Right cardiac atrium (tissue), 5 donors: Measurements from ENCODE around the gene FLOT1. TPM values are rescaled to one million over a fixed set of nuclear protein-coding genes. Genes with fewer than 3 reads are reported as not detected.
A peak's percentile ranks its signal among the peaks of the same experiment; 100 is the strongest.
"Not testable (repeated sequence)": the region's sequence is repeated elsewhere in the genome, so short reads cannot be mapped to it uniquely, and the experiment has no call there.

Experiments
- ATAC-seq, 2 donors: fragments of 200-7000 bp; cut with Tn5 transposase; one replicate each; pipeline versions ENCODE4 v1.8.0 to v1.9.1; 2020; ENCODE audit warnings: moderate library complexity in 2 of 2, mild to moderate bottlenecking in 1 of 2
- DNase-seq, 3 donors: peaks; one replicate each; pipeline ENCODE4 v3.0.0-alpha.2; 2020
- H3K27ac ChIP-seq: one replicate; pipeline ENCODE4 v1.5.1; 2013; ENCODE audit warnings: mild to moderate bottlenecking, low read length, control low read depth, moderate library complexity
- H3K27me3 ChIP-seq: one replicate; pipeline ENCODE4 v1.6.1; 2013; ENCODE audit not compliant: control insufficient read depth, insufficient read depth
- H3K4me1 ChIP-seq: one replicate; pipeline ENCODE4 v1.6.1; 2013; ENCODE audit warnings: low read length; ENCODE audit not compliant: control insufficient read depth, insufficient read depth
- H3K4me3 ChIP-seq: one replicate; pipeline ENCODE4 v1.5.1; 2013; ENCODE audit warnings: low read length, control low read depth
- H3K9me3 ChIP-seq: one replicate; pipeline ENCODE4 v1.6.1; 2013; ENCODE audit warnings: low read length; ENCODE audit not compliant: control insufficient read depth
- whole genome bisulfite sequencing: extraction: QIAGEN DNeasy Blood & Tissue Kit; methylation state at CpG from one replicate; pipeline ENCODE4 v1.1.7; 2013; 5-methylcytosine and 5-hydroxymethylcytosine counted together
- intact Hi-C, 4 donors: fragments of 100-400 bp; cut with DNase I; formaldehyde crosslinking; loops; one replicate each; pipeline versions ENCODE4 v1.11.0 to v1.14.0; 2022 to 2023
- polyA plus RNA-seq: library from polyadenylated mRNA; stranded (reverse); fragments of 200-250 nt; gene quantifications from one replicate; pipeline ENCODE4 v1.2.3, GENCODE V29; 2013
- total RNA-seq, 4 donors: library from RNA; stranded (reverse); fragmentation: NEBNext Ultra II Directional; extraction: Animal tissue kit (Norgen Biotek cat#: 25700); gene quantifications; one replicate each; pipeline ENCODE4 v1.2.1, GENCODE V29; 2021
- donor health status: healthy with polysubstance abuse.
- donor health status: DM: no; HTN: yes; CAD: no.
- donor health status: DM: no; HTN: no; CAD: no.
- donor health status: DM: no; HTN: yes; CAD: no; lungs with severe emphysema.
- donor health status: DM: yes; HTN: yes; CAD: no.

FLOT1 gene
- total and polyA plus RNA-seq, 5 donors = 180 to 264 (median 204) TPM

DNA sequence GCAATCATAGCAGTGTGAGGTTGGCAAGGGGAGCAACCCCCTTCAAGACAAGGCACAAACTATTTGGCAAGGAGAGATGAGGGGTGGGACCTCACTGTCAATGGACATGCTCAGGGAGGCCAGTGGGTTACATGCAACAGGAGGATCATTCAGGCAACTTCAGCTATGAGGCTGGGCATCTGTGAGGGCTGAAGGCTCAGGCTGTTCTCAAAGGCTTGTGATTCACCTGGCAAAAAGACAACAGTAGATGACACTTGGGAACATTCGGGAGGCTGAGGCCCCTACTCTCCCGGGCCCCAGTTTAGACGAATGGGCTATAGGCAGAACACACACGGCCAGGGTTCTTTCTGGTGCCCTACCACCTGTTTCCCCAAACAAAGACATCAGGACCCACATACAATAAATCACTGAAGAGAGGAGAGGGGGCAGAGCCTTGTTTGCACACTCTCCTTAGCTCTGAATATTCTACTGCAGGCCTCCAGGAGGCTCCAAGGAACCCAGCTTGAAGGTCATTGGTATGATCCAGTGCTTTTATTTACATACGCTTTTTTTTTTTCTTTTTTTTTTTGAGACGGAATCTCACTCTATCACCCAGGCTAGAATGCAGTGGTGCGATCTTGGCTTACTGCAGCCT, 14.4 kb downstream of the FLOT1 start:
- no peaks in the 10 kb centered on the region for H3K9me3 ChIP-seq
- H3K4me3 ChIP-seq = no peak overlapping the region
- ATAC-seq (no peak), DNase-seq (no peak)
- H3K27ac ChIP-seq = peak overlapping the region; percentile 30
- no peaks in the 10 kb centered on the region for H3K27me3 ChIP-seq
- no peaks in the 10 kb centered on the region for H3K4me1 ChIP-seq
- intact Hi-C loops = no loop called here
- 49% methylated on average over 7 of the region's 7 CpGs for WGBS

DNA sequence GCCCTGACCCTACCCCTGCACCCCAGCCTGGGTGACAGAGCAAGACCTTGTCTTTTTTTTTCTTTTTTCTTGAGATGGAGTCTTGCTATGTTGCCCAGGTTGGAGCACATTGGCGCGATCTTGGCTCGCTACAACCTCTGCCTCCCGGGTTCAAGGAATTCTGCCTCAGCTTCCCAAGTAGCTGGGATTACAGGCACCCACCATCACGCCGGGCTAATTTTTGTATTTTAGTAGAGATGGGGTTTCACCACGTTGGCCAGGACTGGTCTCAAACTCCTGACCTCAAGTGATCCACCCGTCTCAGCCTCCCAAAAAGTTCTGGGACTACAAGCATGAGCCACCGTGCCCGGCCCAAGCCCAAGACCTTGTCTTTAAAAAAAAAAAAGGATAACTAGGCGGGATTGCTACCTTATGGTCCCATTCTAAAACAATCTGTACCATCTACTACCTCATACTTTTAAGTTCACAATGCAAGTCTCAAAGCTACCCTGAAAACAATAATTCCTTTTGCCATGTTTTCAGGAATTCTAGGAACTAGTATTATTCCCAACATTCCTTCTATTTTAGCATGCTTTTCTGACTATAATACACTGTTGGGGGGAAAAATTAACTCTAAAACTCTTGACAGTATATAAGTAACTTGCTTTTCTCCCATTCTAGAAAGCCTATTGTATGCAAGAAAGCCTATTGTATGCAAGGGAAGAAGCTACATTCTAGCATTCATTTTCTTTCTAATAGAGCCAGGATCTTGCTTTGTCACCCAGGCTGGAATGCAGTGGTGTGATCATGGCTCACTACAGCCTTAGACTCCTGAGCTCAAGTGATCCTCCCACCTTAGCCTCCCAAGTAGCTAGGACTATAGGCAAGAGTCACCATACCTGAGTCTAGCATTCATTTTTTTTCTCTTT, 15.7 kb downstream of the FLOT1 start:
- Histone ChIP-seq H3K4me3 (no peak overlapping the region), H3K27me3 (no peaks in the 10 kb centered on the region), H3K27ac (no peak overlapping the region), H3K9me3 (no peaks in the 10 kb centered on the region), H3K4me1 (peaks cover 2% of the 10 kb centered on the region)
- intact Hi-C loops = no loop called here
- no peak for ATAC-seq
- WGBS = 88% methylated on average over 11 of the region's 11 CpGs
- DNase-seq = no peak

DNA sequence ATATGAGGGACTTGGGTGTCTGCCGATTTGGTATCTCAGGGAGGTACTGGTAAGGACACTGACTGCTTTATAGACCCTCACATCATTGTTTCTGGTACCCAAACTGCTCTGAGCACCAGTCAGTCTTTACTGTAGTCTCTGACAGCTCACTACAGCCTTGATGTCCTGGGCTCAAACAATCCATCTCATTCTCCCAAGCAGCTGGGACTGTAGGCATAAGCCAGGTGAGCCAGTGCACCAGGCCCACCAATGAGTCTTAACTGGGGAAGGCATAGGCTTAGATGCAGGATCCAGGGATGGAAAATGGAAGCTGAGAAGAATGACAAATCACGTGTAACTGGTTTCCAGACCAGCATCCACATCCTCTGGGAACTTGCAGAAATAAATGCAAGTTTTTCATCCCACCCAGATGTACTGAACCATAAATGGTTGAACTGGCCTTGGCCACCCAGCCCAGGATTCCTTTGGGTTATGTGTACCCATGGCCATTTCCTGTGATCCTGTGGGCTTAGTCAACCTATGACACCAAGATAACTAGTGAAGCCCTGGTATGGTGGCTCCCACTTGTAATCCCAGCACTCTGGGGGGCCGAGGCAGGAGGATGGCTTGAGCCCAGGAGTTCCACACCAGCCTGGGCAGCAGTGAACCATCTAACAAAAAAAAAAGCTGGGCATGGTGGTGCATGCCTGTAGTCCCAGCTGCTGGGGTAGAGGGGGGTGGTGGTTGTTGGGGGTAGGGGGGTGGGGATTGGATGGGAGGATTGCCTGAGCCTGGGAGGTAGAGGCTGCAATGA, 16.6 kb downstream of the FLOT1 start:
- WGBS = 52% methylated on average over 3 of the region's 3 CpGs
- ATAC-seq (no peak), DNase-seq (no peak)
- Histone ChIP-seq H3K9me3 (no peaks in the 10 kb centered on the region), H3K4me3 (no peak overlapping the region), H3K27ac (no peak overlapping the region), H3K27me3 (no peaks in the 10 kb centered on the region), H3K4me1 (peaks cover 3% of the 10 kb centered on the region)
- intact Hi-C loops = no loop called here

DNA sequence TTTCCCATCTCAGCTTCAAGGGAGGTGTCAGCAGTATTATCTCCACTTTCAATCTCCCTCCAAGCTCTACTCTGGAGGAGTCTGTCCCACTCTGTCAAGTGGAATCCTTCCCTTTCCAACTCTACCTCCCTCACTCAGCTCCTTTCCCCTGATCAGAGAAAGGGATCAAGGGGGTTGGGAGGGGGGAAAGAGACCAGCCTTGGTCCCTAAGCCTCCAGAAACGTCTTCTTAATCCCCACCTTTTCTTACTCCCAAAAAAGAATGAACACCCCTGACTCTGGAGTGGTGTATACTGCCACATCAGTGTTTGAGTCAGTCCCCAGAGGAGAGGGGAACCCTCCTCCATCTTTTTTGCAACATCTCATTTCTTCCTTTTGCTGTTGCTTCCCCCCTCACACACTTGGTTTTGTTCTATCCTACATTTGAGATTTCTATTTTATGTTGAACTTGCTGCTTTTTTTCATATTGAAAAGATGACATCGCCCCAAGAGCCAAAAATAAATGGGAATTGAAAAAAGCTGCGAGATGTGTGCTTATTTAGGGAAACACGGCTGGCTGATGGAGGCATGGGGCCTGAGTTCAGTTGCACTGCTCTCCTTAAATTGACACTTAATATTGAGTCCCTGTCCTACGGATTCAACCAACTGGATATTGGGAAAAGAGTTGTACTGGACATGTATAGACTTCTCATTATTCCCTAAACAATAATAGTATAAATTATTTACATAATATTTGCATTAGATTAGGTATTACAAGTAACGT, 17.4 kb downstream of the FLOT1 start:
- H3K9me3 ChIP-seq = no peaks in the 10 kb centered on the region
- ATAC-seq (no peak), DNase-seq (no peak)
- 29% methylated on average over 6 of the region's 6 CpGs for whole genome bisulfite sequencing
- H3K4me1 ChIP-seq = peaks cover 3% of the 10 kb centered on the region
- no peak overlapping the region for H3K4me3 ChIP-seq
- no peaks in the 10 kb centered on the region for H3K27me3 ChIP-seq
- intact Hi-C loops = no loop called here
- no peak overlapping the region for H3K27ac ChIP-seq

DNA sequence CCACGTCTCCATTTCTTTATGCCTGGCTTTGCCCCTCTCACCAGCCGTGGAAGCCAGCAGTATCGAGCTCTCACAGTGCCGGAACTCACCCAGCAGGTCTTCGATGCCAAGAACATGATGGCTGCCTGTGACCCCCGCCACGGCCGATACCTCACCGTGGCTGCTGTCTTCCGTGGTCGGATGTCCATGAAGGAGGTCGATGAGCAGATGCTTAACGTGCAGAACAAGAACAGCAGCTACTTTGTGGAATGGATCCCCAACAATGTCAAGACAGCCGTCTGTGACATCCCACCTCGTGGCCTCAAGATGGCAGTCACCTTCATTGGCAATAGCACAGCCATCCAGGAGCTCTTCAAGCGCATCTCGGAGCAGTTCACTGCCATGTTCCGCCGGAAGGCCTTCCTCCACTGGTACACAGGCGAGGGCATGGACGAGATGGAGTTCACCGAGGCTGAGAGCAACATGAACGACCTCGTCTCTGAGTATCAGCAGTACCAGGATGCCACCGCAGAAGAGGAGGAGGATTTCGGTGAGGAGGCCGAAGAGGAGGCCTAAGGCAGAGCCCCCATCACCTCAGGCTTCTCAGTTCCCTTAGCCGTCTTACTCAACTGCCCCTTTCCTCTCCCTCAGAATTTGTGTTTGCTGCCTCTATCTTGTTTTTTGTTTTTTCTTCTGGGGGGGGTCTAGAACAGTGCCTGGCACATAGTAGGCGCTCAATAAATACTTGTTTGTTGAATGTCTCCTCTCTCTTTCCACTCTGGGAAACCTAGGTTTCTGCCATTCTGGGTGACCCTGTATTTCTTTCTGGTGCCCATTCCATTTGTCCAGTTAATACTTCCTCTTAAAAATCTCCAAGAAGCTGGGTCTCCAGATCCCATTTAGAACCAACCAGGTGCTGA, 18.4 kb downstream of the FLOT1 start:
- not testable (repeated sequence) for H3K27ac ChIP-seq, H3K4me3 ChIP-seq, H3K27me3 ChIP-seq, H3K9me3 ChIP-seq, H3K4me1 ChIP-seq, ATAC-seq, DNase-seq
- intact Hi-C loops = loop anchor here in 3 of 4 donors (2.0 kb wide), 3 partner anchors 39 to 45 kb away; no protein-coding TSS in a partner anchor
- WGBS = 46% methylated on average over 29 of the region's 29 CpGs

DNA sequence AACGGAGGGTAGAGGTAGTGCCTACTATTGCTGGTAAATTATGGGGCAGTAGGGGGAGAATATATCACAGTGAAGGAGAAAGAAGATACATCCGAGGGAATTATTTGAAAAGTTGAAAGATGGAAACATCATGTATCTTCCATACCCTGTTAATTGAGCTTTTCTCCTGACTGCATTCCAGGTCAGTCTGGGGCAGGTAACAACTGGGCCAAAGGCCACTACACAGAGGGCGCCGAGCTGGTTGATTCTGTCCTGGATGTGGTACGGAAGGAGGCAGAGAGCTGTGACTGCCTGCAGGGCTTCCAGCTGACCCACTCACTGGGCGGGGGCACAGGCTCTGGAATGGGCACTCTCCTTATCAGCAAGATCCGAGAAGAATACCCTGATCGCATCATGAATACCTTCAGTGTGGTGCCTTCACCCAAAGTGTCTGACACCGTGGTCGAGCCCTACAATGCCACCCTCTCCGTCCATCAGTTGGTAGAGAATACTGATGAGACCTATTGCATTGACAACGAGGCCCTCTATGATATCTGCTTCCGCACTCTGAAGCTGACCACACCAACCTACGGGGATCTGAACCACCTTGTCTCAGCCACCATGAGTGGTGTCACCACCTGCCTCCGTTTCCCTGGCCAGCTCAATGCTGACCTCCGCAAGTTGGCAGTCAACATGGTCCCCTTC, 19.2 kb downstream of the FLOT1 start:
- 49% methylated on average over 16 of the region's 16 CpGs for WGBS
- not testable (repeated sequence) for ATAC-seq, DNase-seq, H3K27me3 ChIP-seq, H3K27ac ChIP-seq, H3K4me1 ChIP-seq, H3K9me3 ChIP-seq, H3K4me3 ChIP-seq
- intact Hi-C loops = loop anchor here in 3 of 4 donors (2.0 kb wide), 3 partner anchors 38 to 44 kb away; no protein-coding TSS in a partner anchor

DNA sequence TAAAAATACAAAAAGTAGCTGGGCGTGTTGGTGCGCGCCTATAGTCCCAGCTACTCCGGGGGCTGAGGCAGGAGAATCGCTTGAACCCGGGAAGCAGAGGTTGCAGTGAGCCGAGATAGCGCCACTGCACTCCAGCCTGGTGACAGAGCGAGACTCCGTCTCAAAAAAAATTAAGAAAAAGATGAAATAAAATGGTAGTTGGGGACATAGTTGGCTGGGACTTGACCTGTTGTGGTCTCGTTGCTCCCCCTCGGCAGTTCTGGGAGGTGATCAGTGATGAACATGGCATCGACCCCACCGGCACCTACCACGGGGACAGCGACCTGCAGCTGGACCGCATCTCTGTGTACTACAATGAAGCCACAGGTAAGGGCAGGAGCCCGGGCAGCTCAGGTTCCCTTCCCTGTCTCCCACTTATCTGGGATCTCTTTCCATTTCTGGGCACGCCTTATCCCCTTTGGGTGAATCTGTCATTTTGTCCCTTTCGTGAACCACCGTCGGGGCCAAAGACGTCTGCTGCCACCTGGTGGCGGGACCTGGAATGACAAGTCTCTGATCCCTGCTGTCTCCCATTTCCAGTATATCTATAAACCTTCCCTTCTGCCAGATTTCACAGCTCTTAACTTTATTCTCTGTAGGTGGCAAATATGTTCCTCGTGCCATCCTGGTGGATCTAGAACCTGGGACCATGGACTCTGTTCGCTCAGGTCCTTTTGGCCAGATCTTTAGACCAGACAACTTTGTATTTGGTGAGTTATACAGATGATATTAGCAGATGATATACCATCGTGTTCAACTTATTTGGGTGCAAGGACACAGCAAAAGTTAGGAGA, 20.0 kb downstream of the FLOT1 start:
- H3K27me3 ChIP-seq = no peaks in the 10 kb centered on the region
- H3K9me3 ChIP-seq = no peaks in the 10 kb centered on the region
- 12% methylated on average over 27 of the region's 27 CpGs for WGBS
- DNase-seq (peak; percentile 74 to 92 (median 92)), ATAC-seq (peak; percentile 0 to 1)
- intact Hi-C loops = loop anchor here (1.0 to 2.0 kb wide), 4 partner anchors 38 to 44 kb away; no protein-coding TSS in a partner anchor
- peaks cover 3% of the 10 kb centered on the region for H3K4me1 ChIP-seq
- H3K4me3 ChIP-seq = no peak overlapping the region
- peak overlapping the region; percentile 96 for H3K27ac ChIP-seq

DNA sequence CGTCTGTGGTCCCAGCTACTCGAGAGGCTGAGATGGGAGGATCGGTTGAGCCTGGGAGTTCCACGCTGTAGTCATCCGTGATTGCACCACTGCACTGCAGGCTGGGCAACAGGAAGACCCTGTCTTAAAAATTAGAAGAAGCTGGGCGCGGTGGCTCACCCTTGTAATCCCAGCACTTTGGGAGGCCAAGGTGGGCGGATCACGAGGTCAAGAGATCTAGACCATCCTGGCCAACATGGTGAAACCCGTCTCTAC, 20.5 kb downstream of the FLOT1 start:
- not testable (repeated sequence) for ATAC-seq, H3K27me3 ChIP-seq, H3K4me1 ChIP-seq, H3K9me3 ChIP-seq
- DNase-seq = peak; percentile 58 to 66 (median 64)
- intact Hi-C loops = loop anchor here (1.0 to 2.0 kb wide), 4 partner anchors 37 to 43 kb away; no protein-coding TSS in a partner anchor
- Histone ChIP-seq H3K27ac (peak overlapping the region; percentile 96), H3K4me3 (peak overlapping the region; percentile 98)
- 9% methylated on average over 10 of the region's 10 CpGs for WGBS
